Cardiac septum (tissue), 1 donor: ENCODE results near the gene SNRPA. TPM values are rescaled to one million over a fixed set of nuclear protein-coding genes. Genes with fewer than 3 reads are reported as not detected.
A peak's percentile ranks its signal among the peaks of the same experiment; 100 is the strongest.

ENCODE experiments used
- DNase-seq: peaks from one replicate; pipeline ENCODE4 v3.0.0-alpha.2; 2020; ENCODE audit warnings: low spot score
- intact Hi-C: fragments of 100-400 bp; cut with DNase I; formaldehyde crosslinking; loops from one replicate; pipeline ENCODE4 v1.14.0; 2022
- total RNA-seq: library from RNA; stranded (reverse); fragmentation: NEBNext Ultra II Directional; extraction: Animal tissue kit (Norgen Biotek cat#: 25700); gene quantifications from one replicate; pipeline ENCODE4 v1.2.1, GENCODE V29; 2021
- donor health status: DM: no; HTN: no; CAD: no.

The SNRPA gene
- total RNA-seq, 1 donor from 2014 or later: 32.9 TPM

- intact Hi-C loops: no loop called here
- no peak for DNase-seq
Observed at GRCh38 chr19:40741527-40742390, 9.2 kb upstream of the SNRPA start.

GRCh38 chr19:40742477-40742876 lies 8.5 kb upstream of the SNRPA start:
- intact Hi-C loops: no loop called here
- no peak for DNase-seq

DNA sequence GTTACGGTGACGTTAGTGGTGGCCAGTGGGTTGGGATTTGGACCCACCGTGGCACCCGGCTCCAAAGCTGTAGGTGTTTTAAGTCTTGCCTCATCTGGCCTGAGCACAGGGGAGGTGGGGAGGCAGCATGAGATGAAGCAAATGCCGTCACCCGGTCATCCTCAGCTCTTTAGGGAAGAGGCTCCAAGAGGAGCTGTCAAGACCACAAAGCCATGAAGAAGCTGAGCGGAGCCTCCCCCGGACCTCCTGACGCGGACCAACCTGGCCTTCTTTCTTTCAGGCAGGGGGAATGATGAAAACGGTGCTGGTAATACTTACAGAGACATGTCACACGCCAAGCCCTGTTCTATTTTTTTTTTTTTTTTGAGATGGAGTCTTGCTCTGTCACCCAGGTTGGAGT lies 8.1 kb upstream of the SNRPA start:
- DNase-seq: no peak
- intact Hi-C loops: no loop called here

DNA sequence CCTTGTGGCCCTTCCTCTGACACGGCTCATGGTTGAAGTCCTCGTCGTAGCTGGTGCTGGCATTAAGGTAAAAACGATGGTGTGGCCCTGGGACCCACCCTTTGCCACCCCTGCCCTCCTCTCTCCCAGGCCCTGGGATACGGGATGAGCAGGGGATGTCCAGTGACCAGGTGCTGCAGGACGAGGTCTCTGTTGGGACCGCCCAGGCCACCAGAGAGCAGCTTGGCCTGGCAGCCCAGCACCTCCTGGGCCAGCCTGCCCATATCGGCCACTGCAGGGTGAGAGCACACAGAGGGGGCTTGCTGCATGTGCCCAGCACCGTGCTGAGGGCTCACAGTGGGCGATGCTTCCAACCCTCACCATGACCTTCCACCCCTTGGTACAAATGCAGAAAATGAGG lies 7.1 kb upstream of the SNRPA start:
- DNase-seq: no peak
- intact Hi-C loops: no loop called here

DNA sequence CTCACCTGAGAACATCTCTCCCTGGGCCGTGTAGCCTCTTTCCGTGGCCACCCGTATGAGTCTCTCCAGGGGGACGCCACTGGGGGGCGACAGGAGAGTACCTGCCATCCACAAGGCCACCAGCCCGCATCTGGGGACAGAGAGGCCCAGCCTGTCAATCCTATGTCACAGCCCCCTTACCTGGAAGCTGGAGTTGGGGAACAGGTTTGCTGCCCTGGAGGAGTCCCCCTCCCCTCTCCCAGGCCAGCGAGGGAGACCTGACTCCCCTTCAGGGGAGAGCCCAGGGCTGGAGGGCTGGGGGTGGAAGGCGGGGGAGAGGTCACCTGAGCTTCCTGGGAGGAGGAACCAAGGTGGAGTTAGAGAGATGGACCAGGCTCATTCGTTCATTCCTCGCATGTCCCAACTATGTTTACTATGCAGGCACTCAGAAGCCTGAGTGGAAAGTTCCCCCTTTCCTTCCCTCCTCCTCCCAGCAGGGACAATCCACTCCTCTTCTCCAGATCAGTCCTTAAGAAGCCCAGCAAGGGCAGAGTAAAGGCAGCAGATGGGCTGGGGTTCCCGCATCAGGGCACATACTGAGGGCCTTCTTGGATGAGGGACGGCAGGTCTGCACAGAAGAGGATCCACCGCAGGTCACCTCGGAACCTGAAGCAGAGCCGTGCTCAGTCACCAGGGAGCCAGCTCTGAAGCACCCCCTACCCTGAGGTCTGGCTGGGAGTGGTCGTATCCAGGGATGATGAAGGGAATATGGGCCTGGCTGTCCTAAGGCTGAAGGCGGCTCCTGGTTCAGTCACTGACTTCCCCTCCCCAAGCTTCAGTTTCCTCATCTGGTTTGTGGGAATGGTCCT lies 6.2 kb upstream of the SNRPA start:
- no peak for DNase-seq
- intact Hi-C loops: no loop called here

DNA sequence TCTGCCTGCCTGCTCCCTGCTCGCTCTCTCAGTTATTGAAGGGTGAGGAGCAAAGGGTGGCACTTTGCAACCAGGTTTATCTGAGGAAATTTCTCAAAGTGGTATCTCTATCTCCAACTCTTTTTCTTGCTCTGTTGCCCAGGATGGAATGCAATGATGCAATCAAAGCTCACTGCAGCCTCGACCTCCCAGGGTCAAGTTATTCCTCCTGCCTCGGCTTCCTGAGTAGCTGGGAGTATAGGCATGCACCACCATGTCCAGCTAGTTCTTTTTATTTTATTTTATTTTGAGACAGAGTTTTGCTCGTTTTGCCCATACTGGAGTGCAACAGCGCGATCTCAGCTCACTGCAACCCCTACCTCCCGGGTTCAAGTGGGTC lies 5.6 kb upstream of the SNRPA start:
- no peak for DNase-seq
- intact Hi-C loops: no loop called here

DNA sequence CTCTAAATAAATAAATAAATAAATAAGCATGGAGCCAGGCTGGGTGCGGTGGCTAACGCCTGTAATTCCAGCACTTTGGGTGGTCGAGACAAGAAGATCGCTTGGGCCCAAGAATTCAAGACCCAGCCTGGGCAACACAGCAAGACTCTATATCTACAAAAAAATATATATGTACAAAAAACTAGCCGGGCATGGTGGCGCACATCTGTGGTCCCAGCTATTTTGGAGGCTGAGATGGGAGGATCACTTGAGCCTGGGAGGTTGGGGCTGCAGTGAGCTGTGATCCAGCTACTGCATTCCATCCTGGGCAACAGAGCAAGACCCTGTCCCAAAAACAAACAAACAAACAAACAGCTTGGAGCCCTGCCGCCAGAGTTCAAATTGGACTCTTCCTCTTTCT lies 3.5 kb upstream of the SNRPA start:
- intact Hi-C loops: no loop called here
- DNase-seq: no peak

GRCh38 chr19:40750058-40750873 lies 737 bp upstream of the SNRPA start, which contains the start of gene ACTMAP:
TSS of gene ACTMAP (minus strand) at chr19:40750477. CDS start at chr19:40749803, 674 bp downstream.
- DNase-seq: peak; percentile 100
- intact Hi-C loops: loop anchor here (2.0 kb wide), 3 partner anchors 29 to 59 kb away; partner anchors contain the start of genes NUMBL and RAB4B

DNA sequence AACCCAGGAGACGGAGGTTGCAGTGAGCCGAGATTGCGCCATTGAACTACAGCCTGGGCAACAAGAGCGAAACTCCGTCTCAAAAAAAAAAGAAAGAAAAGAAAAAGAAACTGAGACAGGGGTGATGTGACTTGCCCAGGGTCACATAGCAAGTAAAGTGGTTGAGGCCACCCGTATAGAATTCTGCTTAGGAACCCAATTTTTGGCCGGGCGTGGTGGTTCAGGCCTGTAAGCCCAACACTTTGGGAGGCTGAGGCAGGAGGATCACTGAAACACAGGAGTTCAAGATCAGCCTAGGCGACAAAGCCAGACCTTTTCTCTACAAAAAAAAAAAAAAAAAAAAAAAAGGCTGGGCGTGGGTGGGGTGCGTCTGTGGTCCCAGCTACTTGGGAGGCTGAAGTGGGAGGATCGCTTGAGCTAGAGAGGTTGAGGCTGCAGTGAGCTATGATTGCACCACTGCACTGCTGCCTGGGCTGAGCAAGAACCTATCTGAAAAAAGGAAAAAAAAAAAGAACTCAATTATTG lies 1.3 kb downstream of the SNRPA start:
- intact Hi-C loops: no loop called here
- DNase-seq: no peak

- intact Hi-C loops: no loop called here
- DNase-seq: no peak
Observed at GRCh38 chr19:40754611-40755247, 3.7 kb downstream of the SNRPA start.

DNA sequence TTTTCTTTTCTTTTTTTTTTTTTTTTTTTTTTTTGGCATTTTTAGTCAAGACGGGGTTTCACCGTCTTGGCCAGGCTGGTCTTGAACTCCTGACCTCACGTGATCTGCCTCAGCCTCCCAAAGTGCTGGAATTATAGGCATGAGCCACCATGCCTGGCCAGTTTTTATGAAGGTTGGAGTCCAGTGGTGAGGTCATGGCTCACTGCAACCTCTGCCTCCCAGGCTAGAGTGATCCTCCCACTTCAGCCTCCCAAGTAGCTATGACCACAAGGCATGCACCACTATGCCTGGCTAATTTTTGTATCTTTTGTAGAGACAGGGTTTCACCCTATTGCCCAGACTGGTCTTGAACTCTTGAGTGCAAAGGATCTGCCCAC lies 4.2 kb downstream of the SNRPA start:
- DNase-seq: no peak
- intact Hi-C loops: no loop called here

DNA sequence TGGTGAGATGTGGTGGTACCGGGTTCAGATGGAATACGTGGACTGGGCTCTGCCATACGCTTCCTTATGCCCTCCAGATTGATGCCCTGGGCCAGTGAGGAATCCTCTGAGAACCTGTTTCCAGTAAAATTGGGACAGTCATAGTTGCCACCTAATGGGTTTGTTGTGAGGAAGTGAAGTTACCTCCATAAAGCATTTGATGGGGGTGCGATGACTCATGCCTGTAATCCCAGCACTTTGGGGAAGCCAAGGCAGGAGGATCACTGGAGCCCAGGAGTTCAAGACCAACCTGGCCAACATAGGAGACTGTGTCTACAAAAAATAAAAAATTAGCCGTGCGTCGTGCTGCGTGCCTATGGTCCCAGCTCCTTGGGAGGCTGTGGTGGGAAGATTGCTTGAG lies 4.8 kb downstream of the SNRPA start:
- DNase-seq: no peak
- intact Hi-C loops: no loop called here

GRCh38 chr19:40756502-40757110 lies 5.6 kb downstream of the SNRPA start:
- no peak for DNase-seq
- intact Hi-C loops: no loop called here

DNA sequence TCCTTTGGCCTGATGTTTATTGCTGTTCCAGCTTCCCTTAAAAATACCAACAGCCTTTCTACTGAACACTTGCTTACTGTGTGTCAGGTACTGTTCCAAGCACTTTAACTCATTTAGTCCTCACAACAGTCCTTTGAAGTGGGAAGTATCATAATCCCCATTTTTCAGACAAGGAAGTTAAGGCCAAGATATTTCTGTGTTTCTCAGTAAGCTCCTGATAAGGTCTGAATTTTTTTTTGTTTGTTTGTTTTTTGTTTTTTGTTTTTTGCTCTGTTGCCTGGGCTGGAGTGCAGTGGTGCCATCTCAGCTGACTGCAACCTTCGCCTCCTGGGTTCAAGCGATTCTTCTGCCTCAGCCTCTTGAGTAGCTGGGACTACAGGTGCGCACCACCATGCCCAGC lies 7.5 kb downstream of the SNRPA start:
- intact Hi-C loops: no loop called here
- no peak for DNase-seq

DNA sequence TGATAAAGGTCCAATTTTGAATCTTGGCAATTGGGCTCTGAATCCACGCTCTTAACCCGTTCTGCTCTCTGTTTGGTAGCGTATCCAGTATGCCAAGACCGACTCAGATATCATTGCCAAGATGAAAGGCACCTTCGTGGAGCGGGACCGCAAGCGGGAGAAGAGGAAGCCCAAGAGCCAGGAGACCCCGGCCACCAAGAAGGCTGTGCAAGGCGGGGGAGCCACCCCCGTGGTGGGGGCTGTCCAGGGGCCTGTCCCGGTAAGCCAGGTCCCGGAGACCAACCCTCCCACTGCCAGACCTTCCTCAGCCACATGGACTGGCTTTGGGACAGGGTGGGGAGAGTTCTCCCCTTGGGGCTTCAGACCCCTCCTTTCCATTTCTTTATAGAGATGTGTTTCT lies 8.3 kb downstream of the SNRPA start:
- intact Hi-C loops: no loop called here
- no peak for DNase-seq

GRCh38 chr19:40762754-40763470 lies 11.9 kb downstream of the SNRPA start:
- no peak for DNase-seq
- intact Hi-C loops: no loop called here

DNA sequence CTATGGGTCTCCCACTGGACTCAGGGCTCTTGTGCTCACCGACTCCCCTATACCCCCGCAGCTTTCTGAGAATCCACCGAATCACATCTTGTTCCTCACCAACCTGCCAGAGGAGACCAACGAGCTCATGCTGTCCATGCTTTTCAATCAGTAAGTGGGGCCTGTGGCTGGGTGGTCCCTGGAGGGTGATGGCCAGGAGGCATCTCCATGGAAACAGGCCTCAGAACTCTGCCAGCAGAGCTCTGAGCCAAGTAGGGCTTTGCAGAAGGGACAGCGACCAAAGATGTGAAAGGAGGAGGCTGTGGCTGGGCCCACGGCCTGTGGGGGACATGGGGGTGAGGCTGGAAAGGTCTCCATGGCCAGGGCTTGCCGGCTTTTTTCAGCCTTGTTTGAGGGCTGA lies 12.5 kb downstream of the SNRPA start:
- intact Hi-C loops: no loop called here
- DNase-seq: no peak

GRCh38 chr19:40763963-40764362 lies 13.0 kb downstream of the SNRPA start:
- intact Hi-C loops: no loop called here
- no peak for DNase-seq
